GM21528 (cell line): ENCODE results near the gene RBM15.

Experiments
- ATAC-seq: cut with Tn5 transposase; IDR thresholded peaks from one replicate; pipeline ENCODE4 v1.9.1; 2021; ENCODE audit warnings: mild to moderate bottlenecking, moderate library complexity; ENCODE audit not compliant: unreplicated experiment, low FRiP score

Gene RBM15, protein sequence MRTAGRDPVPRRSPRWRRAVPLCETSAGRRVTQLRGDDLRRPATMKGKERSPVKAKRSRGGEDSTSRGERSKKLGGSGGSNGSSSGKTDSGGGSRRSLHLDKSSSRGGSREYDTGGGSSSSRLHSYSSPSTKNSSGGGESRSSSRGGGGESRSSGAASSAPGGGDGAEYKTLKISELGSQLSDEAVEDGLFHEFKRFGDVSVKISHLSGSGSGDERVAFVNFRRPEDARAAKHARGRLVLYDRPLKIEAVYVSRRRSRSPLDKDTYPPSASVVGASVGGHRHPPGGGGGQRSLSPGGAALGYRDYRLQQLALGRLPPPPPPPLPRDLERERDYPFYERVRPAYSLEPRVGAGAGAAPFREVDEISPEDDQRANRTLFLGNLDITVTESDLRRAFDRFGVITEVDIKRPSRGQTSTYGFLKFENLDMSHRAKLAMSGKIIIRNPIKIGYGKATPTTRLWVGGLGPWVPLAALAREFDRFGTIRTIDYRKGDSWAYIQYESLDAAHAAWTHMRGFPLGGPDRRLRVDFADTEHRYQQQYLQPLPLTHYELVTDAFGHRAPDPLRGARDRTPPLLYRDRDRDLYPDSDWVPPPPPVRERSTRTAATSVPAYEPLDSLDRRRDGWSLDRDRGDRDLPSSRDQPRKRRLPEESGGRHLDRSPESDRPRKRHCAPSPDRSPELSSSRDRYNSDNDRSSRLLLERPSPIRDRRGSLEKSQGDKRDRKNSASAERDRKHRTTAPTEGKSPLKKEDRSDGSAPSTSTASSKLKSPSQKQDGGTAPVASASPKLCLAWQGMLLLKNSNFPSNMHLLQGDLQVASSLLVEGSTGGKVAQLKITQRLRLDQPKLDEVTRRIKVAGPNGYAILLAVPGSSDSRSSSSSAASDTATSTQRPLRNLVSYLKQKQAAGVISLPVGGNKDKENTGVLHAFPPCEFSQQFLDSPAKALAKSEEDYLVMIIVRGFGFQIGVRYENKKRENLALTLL

GRCh38 chr1:110338886-110339406 is at the start of gene RBM15:
TSS of gene RBM15 (plus strand) at chr1:110339377. CDS start at chr1:110339406, 29 bp downstream.
- ATAC-seq = peak; percentile 74

DNA sequence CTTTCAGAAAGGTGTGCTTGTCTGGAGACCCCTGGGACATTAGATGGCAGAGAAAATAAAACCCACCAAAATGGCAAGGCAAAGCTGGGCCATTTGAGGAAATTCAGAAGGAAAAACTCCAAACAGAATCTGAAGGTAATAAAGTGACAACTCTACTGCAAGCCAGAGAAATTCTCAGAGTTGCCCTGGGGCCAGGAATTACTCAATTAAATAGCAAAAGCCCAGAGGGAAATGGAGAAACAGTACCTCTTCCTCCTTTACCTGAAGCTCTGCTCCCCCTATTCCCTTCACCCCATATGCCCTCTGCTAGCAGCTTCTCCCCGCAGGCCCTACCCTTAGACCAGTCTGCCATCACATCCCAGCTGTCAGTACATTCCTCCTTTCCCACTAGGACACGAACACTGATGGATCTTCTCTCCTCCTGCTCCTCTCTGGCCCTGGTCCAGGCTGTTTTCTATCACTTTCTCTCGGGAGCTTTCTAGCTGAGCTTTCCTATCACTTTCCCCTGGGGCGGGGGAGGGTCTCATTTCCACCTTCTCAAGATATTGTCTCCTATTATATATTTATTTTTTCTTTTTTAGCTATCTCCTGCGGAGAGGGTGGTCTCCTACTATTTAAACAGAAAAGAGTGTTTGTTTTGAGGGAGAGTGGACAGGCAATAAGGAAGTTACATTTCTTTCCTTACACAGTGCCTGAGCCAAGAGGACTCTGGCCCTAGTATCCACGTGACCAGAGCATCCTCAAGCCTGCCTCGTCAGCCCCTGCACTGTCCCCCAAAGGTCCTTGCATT is 47.7 kb upstream of the RBM15 start:
- no peak for ATAC-seq

- no peak for ATAC-seq
Observed at GRCh38 chr1:110292031-110292741, 47.0 kb upstream of the RBM15 start.

GRCh38 chr1:110293601-110294104 is 45.5 kb upstream of the RBM15 start:
- no peak for ATAC-seq

- no peak for ATAC-seq
Observed at GRCh38 chr1:110294308-110294707, 44.9 kb upstream of the RBM15 start.

GRCh38 chr1:110298991-110299390 is 40.2 kb upstream of the RBM15 start:
- ATAC-seq = no peak

GRCh38 chr1:110300412-110301085 is 38.6 kb upstream of the RBM15 start:
- ATAC-seq = no peak

GRCh38 chr1:110302836-110303235 is 36.3 kb upstream of the RBM15 start:
- no peak for ATAC-seq

DNA sequence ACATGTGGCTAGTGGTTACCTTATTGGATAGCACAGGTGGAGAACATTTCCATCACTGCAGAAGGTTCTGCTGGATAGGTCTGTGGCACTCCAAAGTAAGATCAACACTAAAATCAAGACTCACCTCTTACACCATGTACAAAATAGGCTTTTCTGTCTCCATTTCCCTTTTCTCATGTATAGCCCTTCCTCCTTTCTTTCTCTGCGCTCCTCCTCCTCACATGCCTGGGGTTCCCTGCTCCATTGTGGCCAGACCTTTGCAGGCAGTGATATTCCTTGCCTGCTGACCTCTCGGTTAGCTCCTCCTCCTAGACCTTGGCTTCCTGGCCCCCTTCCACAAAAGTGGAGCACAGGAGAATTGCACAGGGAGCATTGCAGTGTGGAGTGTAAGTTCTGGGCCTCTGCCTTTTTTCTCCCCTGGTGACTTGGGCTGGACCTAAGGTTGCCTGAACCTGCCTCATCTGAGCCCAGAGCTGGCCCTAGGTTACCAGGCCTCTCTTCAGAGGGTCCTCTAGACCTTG is 33.2 kb upstream of the RBM15 start:
- no peak for ATAC-seq

- ATAC-seq = no peak
Observed at GRCh38 chr1:110307239-110307974, 31.8 kb upstream of the RBM15 start.

DNA sequence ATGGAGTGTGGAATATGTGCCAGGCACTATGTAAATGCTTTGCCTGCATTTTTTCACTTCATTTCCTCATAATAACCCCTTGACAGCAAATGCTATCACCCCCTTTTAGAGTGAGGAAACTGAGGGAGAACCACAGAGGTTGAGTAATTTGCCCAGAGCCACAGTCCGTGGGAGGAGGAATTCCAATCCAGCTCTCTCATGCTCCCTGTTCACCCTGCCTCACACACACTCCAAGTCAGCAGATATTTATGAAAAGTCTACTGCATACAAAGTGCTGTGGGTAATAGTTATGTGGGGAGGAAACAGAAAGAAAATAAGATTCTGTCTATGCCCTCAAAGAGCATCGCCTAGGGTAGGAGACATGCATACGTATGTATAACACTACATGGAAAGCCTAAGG is 30.9 kb upstream of the RBM15 start:
- no peak for ATAC-seq

DNA sequence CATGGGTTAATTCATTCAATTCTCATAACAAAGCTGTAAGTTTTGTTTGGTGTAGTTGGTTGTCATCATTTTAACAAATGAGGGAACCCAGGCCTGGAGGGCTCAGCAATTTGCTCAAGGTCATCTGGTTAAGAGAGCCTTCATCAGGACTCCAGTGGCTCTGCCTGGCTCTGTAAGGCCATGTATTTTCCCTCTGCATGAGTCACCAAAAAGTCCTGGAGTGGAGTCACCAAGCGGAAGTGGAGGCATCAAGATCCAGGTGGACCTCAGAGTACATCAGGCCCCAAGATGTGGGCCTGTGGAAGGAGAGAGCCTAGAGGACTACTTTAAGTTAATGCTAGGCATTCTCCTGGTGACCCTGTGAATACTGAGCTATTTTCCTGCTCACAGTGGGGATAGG is 30.0 kb upstream of the RBM15 start:
- ATAC-seq = no peak

- no peak for ATAC-seq
Observed at GRCh38 chr1:110309767-110310166, 29.4 kb upstream of the RBM15 start.

DNA sequence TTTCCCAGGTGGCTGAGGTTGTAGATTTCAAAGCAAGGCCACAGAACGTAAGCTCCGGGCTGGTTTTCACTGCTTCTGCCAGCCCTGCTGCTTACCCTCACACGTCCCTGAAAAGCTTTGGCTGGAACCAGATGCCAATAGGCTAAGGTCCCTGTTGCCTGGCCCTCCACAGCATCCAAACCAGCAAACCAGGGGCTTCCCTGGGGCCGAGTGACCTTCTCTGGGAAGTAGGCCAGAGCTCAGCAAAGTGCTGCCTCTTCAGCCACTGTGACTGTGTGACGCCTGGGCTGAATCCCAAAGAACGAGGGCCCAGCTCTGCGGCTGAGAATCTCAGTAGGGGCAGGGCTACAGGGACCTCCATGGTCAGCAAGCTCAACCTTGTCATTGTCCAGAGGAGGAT is 28.9 kb upstream of the RBM15 start:
- ATAC-seq = no peak

DNA sequence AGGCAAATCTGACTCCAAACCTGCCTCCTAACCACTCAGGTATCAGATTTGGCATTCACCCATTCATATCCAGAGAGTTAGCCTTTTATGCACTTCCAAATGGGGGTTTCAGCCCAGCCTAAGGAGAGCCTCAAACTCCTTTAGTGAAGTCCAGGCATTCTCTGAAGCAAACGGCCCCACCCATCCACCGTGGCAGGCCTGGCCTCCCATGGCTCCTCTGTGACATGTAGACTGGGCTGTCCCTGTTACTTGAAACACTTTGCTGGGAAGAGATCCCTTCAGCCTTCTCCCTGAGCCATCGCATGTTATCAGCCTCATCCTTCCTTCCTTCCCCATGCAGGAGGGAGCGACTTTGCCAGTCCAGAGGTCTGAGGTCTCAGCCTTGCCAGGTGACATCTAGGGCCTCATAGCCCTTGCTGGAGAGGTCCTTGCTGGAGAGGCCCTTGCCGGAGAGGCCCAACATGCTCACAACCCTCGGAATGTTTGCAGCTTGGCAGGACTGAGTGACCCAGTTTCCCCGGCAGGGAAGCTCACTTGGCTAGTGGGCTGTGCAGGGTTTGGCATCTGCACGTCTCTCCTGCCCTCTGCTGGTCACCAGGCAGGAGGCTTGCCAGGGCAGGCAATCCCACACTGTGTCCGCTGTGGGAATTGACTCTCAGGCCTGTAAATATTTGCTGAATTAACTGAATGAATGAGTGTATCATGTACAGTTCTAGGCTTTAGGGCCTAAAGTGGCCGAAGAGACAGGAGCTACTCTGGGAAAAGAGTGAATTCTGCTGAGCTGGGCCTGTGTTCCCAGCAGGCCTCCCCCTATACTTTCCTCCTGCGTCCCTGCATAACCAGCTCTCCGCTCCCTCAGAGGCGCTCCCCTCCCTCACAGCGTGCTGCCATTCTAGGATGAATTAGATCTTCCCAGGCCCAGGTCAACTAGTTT is 26.7 kb upstream of the RBM15 start:
- ATAC-seq = no peak

DNA sequence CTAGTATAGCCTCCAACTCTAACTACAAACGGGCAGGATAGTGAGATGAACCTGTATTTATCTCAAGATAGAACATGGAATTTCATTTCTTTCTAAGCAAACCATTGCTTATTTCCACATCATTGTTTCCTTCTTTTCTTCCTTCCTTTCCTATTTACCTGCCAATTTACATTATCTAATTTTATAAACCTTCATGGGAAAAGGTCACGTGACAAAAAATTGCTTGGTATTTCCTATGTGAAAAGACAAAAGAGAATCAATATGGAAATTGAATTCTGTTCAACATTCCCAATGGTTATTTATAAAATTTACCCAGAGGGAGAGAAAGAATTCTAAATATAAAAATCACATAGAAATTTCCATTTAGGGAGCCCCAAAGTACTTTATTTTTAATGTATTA is 22.4 kb upstream of the RBM15 start:
- ATAC-seq = no peak

- ATAC-seq = no peak
Observed at GRCh38 chr1:110318046-110318445, 21.1 kb upstream of the RBM15 start.
